PC-9 (cell line): ENCODE results near the gene FERMT1. TPM values are rescaled to one million over a fixed set of nuclear protein-coding genes. Genes with fewer than 3 reads are reported as not detected.

Experiments
- BruUV-seq: library from RNA; stranded (reverse); fragments of 400-500 nt; replicated peaks from 2 replicates; lab custom pipeline; 2021; lab: Mats Ljungman, UMichigan
- CTCF ChIA-PET: fragments of 300-600 bp; sonication (Branson Sonifier 250); formaldehyde crosslinking; loops from one replicate; lab custom pipeline; 2022; ENCODE audit warnings: antibody characterized with exemption; lab: Charles Lee
- POLR2A ChIA-PET: fragments of 300-600 bp; sonication (Branson Sonifier 250); formaldehyde crosslinking; loops from one replicate; lab custom pipeline; 2022; ENCODE audit warnings: antibody characterized with exemption; ENCODE audit not compliant: unreplicated experiment; lab: Charles Lee
- DNase-seq, 2 experiments: peaks; one replicate each; pipeline versions ENCODE4 v3.0.0 to v3.0.0-alpha.2; 2015 to 2022; ENCODE audit warnings: mixed read lengths in 1 of 2
- H2AFZ ChIP-seq: fragments of 200-600 bp; sonication (generic); 2 replicates; pipeline ENCODE4 v1.8.1; 2017; ENCODE audit warnings: antibody characterized with exemption
- H3F3A ChIP-seq: fragments of 200-600 bp; sonication (generic); 2 replicates; pipeline ENCODE4 v1.8.1; 2017; ENCODE audit warnings: antibody characterized with exemption, mild to moderate bottlenecking, low read depth; ENCODE audit not compliant: insufficient read depth
- H3K27ac ChIP-seq: fragments of 200-600 bp; sonication (generic); 2 replicates; pipeline ENCODE4 v1.6.1; 2016; ENCODE audit warnings: mixed run types
- H3K27me3 ChIP-seq: fragments of 200-600 bp; sonication (generic); 2 replicates; pipeline ENCODE4 v1.6.1; 2016; ENCODE audit warnings: low read depth, mixed run types; ENCODE audit not compliant: insufficient read depth
- H3K36me3 ChIP-seq: fragments of 200-600 bp; sonication (generic); 2 replicates; pipeline ENCODE4 v1.6.1; 2016; ENCODE audit warnings: low read depth, mixed run types
- H3K4me1 ChIP-seq: fragments of 200-600 bp; sonication (generic); replicated peaks from 2 replicates; pipeline ENCODE4 v1.6.1; 2016; ENCODE audit warnings: mixed run types; ENCODE audit not compliant: insufficient read depth
- H3K4me2 ChIP-seq: fragments of 200-600 bp; sonication (generic); 2 replicates; pipeline ENCODE4 v1.6.1; 2017; ENCODE audit warnings: mixed run types
- H3K4me3 ChIP-seq: fragments of 200-600 bp; sonication (generic); 2 replicates; pipeline ENCODE4 v1.6.1; 2016; ENCODE audit warnings: mixed run types
- H3K79me2 ChIP-seq: fragments of 200-600 bp; sonication (generic); 2 replicates; pipeline ENCODE4 v1.6.1; 2017; ENCODE audit warnings: low read depth, mixed run types
- H3K9me2 ChIP-seq: fragments of 200-600 bp; sonication (generic); 2 replicates; pipeline ENCODE4 v1.8.1; 2017; ENCODE audit warnings: mild to moderate bottlenecking; ENCODE audit not compliant: insufficient read depth
- H3K9me3 ChIP-seq: fragments of 200-600 bp; sonication (generic); 2 replicates; pipeline ENCODE4 v1.8.1; 2016; ENCODE audit warnings: low read depth; ENCODE audit not compliant: insufficient read depth
- H4K20me1 ChIP-seq: fragments of 200-600 bp; sonication (generic); 2 replicates; pipeline ENCODE4 v1.8.1; 2017; ENCODE audit not compliant: insufficient read depth
- CTCF ChIP-seq: fragments of 200-600 bp; sonication (generic); conservative IDR thresholded peaks from 2 replicates; pipeline ENCODE4 v1.6.1; 2017; ENCODE audit warnings: mixed run types, antibody characterized with exemption, mild to moderate bottlenecking, moderate library complexity
- EZH2 ChIP-seq: fragments of 200-600 bp; sonication (generic); IDR thresholded peaks from 2 replicates; pipeline ENCODE4 v1.8.0; 2017; ENCODE audit warnings: antibody characterized with exemption, low read depth
- intact Hi-C: fragments of 100-400 bp; cut with micrococcal nuclease; formaldehyde crosslinking; loops from one replicate; pipeline ENCODE4 v1.10.0; 2022; ENCODE audit not compliant: unreplicated experiment
- total RNA-seq: library from RNA; stranded (reverse); gene quantifications from 2 replicates; pipeline ENCODE4 v1.2.3, GENCODE V29; 2021

FERMT1 gene
- total RNA-seq, 1 experiment from 2014 or later = 20.6 TPM

GRCh38 chr20:6148073-6148472, 25.2 kb upstream of the FERMT1 start:
- no peak overlapping the region for H3K27ac ChIP-seq
- no peak for TF ChIP-seq CTCF
- no peak for TF ChIP-seq EZH2
- peaks cover 7% of the 10 kb centered on the region; the same call in 1 of the 2 replicates for H3K27me3 ChIP-seq
- H3K4me1 ChIP-seq = no peaks in the 10 kb centered on the region
- no peaks in the 10 kb centered on the region for H3K9me3 ChIP-seq
- CTCF ChIA-PET = no interaction called here
- BruUV-seq = no TSS peak
- no peaks in the 10 kb centered on the region for H3K36me3 ChIP-seq
- H3K4me2 ChIP-seq = no peak overlapping the region
- POLR2A ChIA-PET = no interaction called here
- no peaks in the 10 kb centered on the region for H3K9me2 ChIP-seq
- H2AFZ ChIP-seq = 0 out of 2 replicates have a peak overlapping the region, but pooled peaks have one; percentile 22
- intact Hi-C loops = loop anchor here (10.0 kb wide), 2 partner anchors 617 to 1707 kb away; partner anchors contain the start of gene BMP2
- no peaks in the 10 kb centered on the region for H4K20me1 ChIP-seq
- no peaks in the 10 kb centered on the region for H3F3A ChIP-seq
- DNase-seq = no peak
- no peaks in the 10 kb centered on the region for H3K79me2 ChIP-seq
- no peak overlapping the region for H3K4me3 ChIP-seq

- no peaks in the 10 kb centered on the region for H3K4me1 ChIP-seq
- no peak overlapping the region for H3K4me3 ChIP-seq
- no TSS peak for BruUV-seq
- ChIA-PET CTCF (no interaction called here), POLR2A (no interaction called here)
- TF ChIP-seq CTCF = peak; percentile 89
- no peak for TF ChIP-seq EZH2
- no peaks in the 10 kb centered on the region for H3K79me2 ChIP-seq
- intact Hi-C loops = loop anchor here (2.0 to 10.0 kb wide), 4 partner anchors 615 to 1712 kb away; partner anchors contain the start of gene BMP2
- H3K4me2 ChIP-seq = no peak overlapping the region
- no peaks in the 10 kb centered on the region for H3F3A ChIP-seq
- no peaks in the 10 kb centered on the region for H4K20me1 ChIP-seq
- H3K9me2 ChIP-seq = no peaks in the 10 kb centered on the region
- no peak overlapping the region for H3K27ac ChIP-seq
- H3K9me3 ChIP-seq = no peaks in the 10 kb centered on the region
- peak in 1 of 2 experiments; percentile 33 for DNase-seq
- H2AFZ ChIP-seq = no peak overlapping the region
- H3K27me3 ChIP-seq = no peaks in the 10 kb centered on the region
- H3K36me3 ChIP-seq = no peaks in the 10 kb centered on the region
These were observed 19.6 kb upstream of the FERMT1 start for GRCh38 chr20:6142348-6142993.

- intact Hi-C loops = loop anchor here (5.0 to 10.0 kb wide), 3 partner anchors 614 to 1714 kb away; partner anchors contain the start of gene BMP2
- H4K20me1 ChIP-seq = no peaks in the 10 kb centered on the region
- no TSS peak for BruUV-seq
- no peaks in the 10 kb centered on the region for H3K4me1 ChIP-seq
- no peak overlapping the region for H3K4me3 ChIP-seq
- no peaks in the 10 kb centered on the region for H3K9me3 ChIP-seq
- ChIA-PET POLR2A (no interaction called here), CTCF (no interaction called here)
- no peaks in the 10 kb centered on the region for H3K36me3 ChIP-seq
- no peaks in the 10 kb centered on the region for H3F3A ChIP-seq
- H3K79me2 ChIP-seq = no peaks in the 10 kb centered on the region
- TF ChIP-seq CTCF (peak; percentile 58; the same call in 1 of the 2 replicates), EZH2 (no peak)
- no peak overlapping the region for H3K4me2 ChIP-seq
- DNase-seq = no peak
- H3K27me3 ChIP-seq = no peaks in the 10 kb centered on the region
- no peaks in the 10 kb centered on the region for H3K9me2 ChIP-seq
- no peak overlapping the region for H2AFZ ChIP-seq
- H3K27ac ChIP-seq = no peak overlapping the region
These were observed 18.1 kb upstream of the FERMT1 start for GRCh38 chr20:6140947-6141346.
